Ramos (cell line): ENCODE data around the gene TMEM9B.
"Not testable (repeated sequence)": the region's sequence is repeated elsewhere in the genome, so short reads cannot be mapped to it uniquely, and the experiment has no call there.

Experiments
- in situ Hi-C: fragments of 300-500 bp; cut with MboI; formaldehyde crosslinking; loops from one replicate; pipeline ENCODE4 v1.14.3; 2022; ENCODE audit warnings: low sequenced_read_pairs; ENCODE audit not compliant: unreplicated experiment

Gene TMEM9B

DNA sequence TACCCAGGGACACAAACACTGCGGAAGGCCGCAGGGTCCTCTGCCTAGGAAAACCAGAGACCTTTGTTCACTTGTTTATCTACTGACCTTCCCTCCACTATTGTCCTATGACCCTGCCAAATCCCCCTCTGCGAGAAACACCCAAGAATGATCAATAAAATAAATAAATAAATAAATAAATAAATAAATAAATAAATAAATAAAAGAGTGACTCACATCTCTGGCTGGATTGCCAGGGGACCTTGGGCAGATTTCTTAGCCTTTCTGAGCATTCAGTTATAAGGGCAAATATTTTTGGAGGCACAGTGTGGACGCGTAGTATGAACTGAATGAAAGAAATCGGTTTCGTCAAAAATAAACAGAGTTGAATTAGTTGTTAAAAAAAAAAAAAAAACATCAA is 15.1 kb upstream of the TMEM9B start:
- in situ Hi-C loops, result not testable (repeated sequence)

DNA sequence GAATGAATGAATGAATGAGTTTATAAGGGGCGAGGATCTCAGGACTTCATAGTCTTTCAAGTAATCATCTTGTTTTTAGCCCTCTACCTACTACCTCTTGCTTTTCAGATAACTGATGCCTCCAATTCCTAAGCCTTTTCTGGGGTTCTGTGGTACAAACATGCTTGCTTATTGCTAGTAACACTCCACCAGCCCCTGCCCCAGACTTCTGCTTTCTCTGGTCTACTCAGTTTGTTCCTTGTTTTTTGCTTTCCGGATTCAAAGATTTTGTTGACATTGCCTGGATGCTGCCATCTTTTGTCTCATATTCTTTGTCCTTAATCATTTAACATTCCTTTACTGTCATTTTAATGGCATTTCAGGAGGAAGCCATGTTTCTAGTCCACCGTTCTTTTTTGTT is 8.9 kb upstream of the TMEM9B start:
- in situ Hi-C loops, result no loop called here

- in situ Hi-C loops, result no loop called here
Measured at GRCh38 chr11:8971924-8972316, 7.7 kb upstream of the TMEM9B start.

- in situ Hi-C loops, result no loop called here
Measured at GRCh38 chr11:8971196-8971923, 7.1 kb upstream of the TMEM9B start.

GRCh38 chr11:8967184-8967583 is 2.9 kb upstream of the TMEM9B start:
- in situ Hi-C loops, result loop anchor here (10.0 kb wide), 1 partner anchor 282 kb away; the partner anchor contains the start of genes RPL27A and TRIM66

- in situ Hi-C loops, result loop anchor here (10.0 kb wide), 1 partner anchor 279 kb away; the partner anchor contains the start of genes RPL27A and TRIM66
Measured at GRCh38 chr11:8963569-8964323, 496 bp downstream of the TMEM9B start.

DNA sequence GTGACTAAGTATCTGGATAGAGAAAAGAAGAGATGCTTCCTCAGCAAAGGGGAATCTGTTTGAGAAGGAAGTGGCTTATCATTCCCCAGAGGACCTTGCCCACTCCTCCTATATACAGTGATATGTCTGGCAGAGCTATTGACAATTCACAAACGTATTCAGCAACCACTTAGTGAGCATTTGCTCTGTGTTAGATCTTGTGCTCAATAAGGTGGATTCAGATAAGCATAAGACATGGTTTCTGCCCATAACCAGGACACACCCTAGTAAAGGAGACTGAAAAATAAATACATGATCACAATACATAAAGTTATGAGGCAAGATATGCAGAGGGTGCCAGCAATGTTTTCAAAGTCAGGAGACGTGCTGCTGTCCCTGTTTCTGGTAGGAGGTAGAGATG is 1.4 kb downstream of the TMEM9B start:
- in situ Hi-C loops, result loop anchor here (10.0 kb wide), 1 partner anchor 278 kb away; the partner anchor contains the start of genes RPL27A and TRIM66

GRCh38 chr11:8961401-8961800 is 2.8 kb downstream of the TMEM9B start:
- in situ Hi-C loops, result loop anchor here (10.0 kb wide), 1 partner anchor 277 kb away; the partner anchor contains the start of genes RPL27A and TRIM66

GRCh38 chr11:8959546-8960166 is 4.6 kb downstream of the TMEM9B start:
- in situ Hi-C loops, result loop anchor here (10.0 kb wide), 1 partner anchor 275 kb away; the partner anchor contains the start of genes RPL27A and TRIM66

- in situ Hi-C loops, result no loop called here
Measured at GRCh38 chr11:8956860-8957259, 7.4 kb downstream of the TMEM9B start.

DNA sequence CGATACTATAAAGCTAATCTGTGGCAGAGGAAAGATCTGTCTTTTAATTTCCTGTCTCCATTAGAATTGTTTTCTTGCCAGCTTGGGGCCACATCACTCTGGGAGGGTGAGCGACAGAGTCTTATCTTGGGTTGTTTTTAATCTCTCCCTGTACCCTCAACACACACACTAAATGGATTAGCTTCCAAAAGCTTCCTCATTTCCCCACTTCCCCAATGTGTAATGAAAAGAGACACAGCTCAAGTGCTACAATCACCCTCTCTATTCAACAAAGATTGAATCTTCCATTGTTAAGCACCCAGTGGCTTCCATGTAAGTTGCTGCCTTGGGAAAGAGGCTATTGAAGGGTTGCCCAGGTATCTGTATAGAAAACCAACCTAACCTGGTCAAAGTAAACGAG is 15.4 kb downstream of the TMEM9B start:
- in situ Hi-C loops, result no loop called here

GRCh38 chr11:8947230-8947943 is 16.9 kb downstream of the TMEM9B start:
- in situ Hi-C loops, result no loop called here

GRCh38 chr11:8942518-8943066 is 21.6 kb downstream of the TMEM9B start, which contains the start of gene ASCL3:
Gene ASCL3, minus strand, starts transcription at chr11:8943016. Its CDS starts 4,855 bp downstream, at chr11:8938161.
- in situ Hi-C loops, result no loop called here

DNA sequence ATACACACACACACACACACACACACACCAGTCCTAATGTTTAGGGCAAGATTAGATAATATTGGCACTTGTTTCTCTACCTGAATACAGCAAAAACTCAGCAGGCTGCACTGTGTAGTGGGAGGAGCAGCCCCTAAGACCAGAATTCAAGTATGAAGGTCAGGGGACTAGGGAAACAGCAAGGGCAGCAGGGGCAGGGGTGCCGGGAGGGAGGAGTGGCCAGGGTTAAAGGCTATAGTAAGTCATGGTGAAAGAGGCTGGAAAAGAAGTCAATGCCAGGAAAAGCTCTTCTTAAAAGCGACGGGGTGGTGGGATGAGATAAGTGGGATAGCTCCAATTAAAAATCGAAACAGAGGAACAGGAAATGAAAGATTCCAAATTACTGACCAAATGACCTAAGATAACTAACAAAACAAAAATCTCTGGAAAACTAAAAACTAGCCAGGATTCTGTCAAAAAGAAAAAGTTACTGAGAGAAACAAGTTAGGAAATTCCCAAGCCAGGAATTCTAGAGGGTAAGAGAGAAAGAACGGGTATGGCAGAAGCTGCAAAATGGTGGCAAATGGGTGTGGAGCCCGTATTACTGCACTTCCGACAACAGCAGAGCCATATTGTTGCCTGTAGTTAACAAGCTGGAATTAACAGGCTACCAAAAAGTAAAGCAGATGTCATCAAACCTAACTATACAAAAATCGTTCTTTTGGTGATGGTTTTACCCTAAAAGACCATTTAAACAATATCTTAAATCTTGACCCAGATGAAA is 22.7 kb downstream of the TMEM9B start:
- in situ Hi-C loops, result no loop called here

GRCh38 chr11:8937659-8938058 is 26.6 kb downstream of the TMEM9B start:
- in situ Hi-C loops, result no loop called here

DNA sequence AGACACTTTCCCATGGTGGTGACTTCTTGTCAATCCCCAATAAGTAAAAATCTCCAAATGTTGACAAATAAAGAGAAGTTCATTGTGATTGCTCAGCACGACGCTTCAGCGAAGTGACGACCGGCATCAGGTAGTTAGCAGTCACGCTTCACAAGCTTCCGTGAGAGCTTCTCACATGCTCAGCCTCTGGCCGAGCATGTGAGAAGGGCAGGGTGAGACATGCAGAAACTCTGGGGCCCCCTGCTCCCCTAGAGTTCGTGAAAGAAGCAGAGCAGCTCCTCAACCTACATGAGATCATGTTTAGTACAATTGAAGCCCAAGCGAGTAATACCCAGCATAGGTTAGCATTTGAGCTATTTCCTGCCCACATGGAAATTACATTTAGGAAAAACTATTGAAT is 27.1 kb downstream of the TMEM9B start:
- in situ Hi-C loops, result no loop called here

GRCh38 chr11:8935789-8936188 is 28.5 kb downstream of the TMEM9B start:
- in situ Hi-C loops, result not testable (repeated sequence)

GRCh38 chr11:8934742-8935488 is 29.3 kb downstream of the TMEM9B start:
- in situ Hi-C loops, result no loop called here
